ENCODE results near the gene RAB13.
A peak's percentile ranks its signal among the peaks of the same experiment; 100 is the strongest.
"Not testable (repeated sequence)": the region's sequence is repeated elsewhere in the genome, so short reads cannot be mapped to it uniquely, and the experiment has no call there.

Gene RAB13

GRCh38 chr1:153985941-153986761 lies at the start of gene RAB13:
TSS of gene RAB13 (minus strand) at chr1:153986339. CDS start at chr1:153986236, 103 bp downstream.
- peaks cover 6% of the 10 kb centered on the region for H3K79me2 ChIP-seq (ENCODE audit: low read length)
- H2AFZ ChIP-seq (ENCODE audit: low read length) = peak within 1 kb of the TSS; percentile 90

GRCh38 chr1:154033697-154034096 lies 47.6 kb upstream of the RAB13 start:
- not testable (repeated sequence) for H3K9me3 ChIP-seq (replicated peaks; ENCODE audit: insufficient read depth, low read length); H3K36me3 ChIP-seq (replicated peaks; ENCODE audit: insufficient read depth, low read length); H3K4me2 ChIP-seq (ENCODE audit: low read depth, low read length); H3K27ac ChIP-seq (ENCODE audit: low read length); H3K79me2 ChIP-seq (ENCODE audit: low read length); H2AFZ ChIP-seq (ENCODE audit: low read length); DNase-seq; H3K4me1 ChIP-seq (ENCODE audit: low read length); H3K4me3 ChIP-seq (ENCODE audit: low read length); H3K27me3 ChIP-seq (replicated peaks; ENCODE audit: insufficient read depth, low read length); H3F3A ChIP-seq (ENCODE audit: insufficient read depth, low read length); H3K9me2 ChIP-seq (replicated peaks; ENCODE audit: insufficient read depth, low read length); H3K9ac ChIP-seq (ENCODE audit: low read length); H4K20me1 ChIP-seq (ENCODE audit: insufficient read depth, low read length)

More at GRCh38 chr1:153985941-153986761, at the start of gene RAB13:
- Histone ChIP-seq H3K9me2 (replicated peaks; ENCODE audit: insufficient read depth, low read length) (no peaks in the 10 kb centered on the region), H4K20me1 (ENCODE audit: insufficient read depth, low read length) (no peaks in the 10 kb centered on the region), H3F3A (ENCODE audit: insufficient read depth, low read length) (peaks cover 12% of the 10 kb centered on the region), H3K4me3 (ENCODE audit: low read length) (peak within 1 kb of the TSS; percentile 48), H3K4me1 (ENCODE audit: low read length) (0 out of 2 replicates have a peak, but pooled peaks cover 2% of the 10 kb centered on the region), H3K27ac (ENCODE audit: low read length) (peak within 1 kb of the TSS; percentile 77), H3K9me3 (replicated peaks; ENCODE audit: insufficient read depth, low read length) (no peaks in the 10 kb centered on the region), H3K36me3 (replicated peaks; ENCODE audit: insufficient read depth, low read length) (no peaks in the 10 kb centered on the region; the same call in 1 of the 2 replicates), H3K4me2 (ENCODE audit: low read depth, low read length) (peak within 1 kb of the TSS; percentile 85), H3K9ac (ENCODE audit: low read length) (peak within 1 kb of the TSS; percentile 35; the same call in 1 of the 2 replicates), H3K27me3 (replicated peaks; ENCODE audit: insufficient read depth, low read length) (peaks cover 5% of the 10 kb centered on the region; the same call in 1 of the 2 replicates)
- TF ChIP-seq EZH2phosphoT487 (IDR thresholded peaks at IDR 0.05; ENCODE audit: low read length) = no peak
- no peak for TF ChIP-seq EZH2 (optimal IDR thresholded peaks at IDR 0.05; ENCODE audit: low read depth, low read length)
- no peak for TF ChIP-seq CTCF (IDR thresholded peaks at IDR 0.05; ENCODE audit: low read length)
- no peak for DNase-seq

- no peaks in the 10 kb centered on the region for H3F3A ChIP-seq (ENCODE audit: insufficient read depth, low read length)
- no peak for DNase-seq
- no peak overlapping the region for H3K4me2 ChIP-seq (ENCODE audit: low read depth, low read length)
- no peaks in the 10 kb centered on the region for H3K79me2 ChIP-seq (ENCODE audit: low read length)
- H3K9ac ChIP-seq (ENCODE audit: low read length) = no peak overlapping the region
- H3K9me3 ChIP-seq (replicated peaks; ENCODE audit: insufficient read depth, low read length) = no peaks in the 10 kb centered on the region
- H3K27ac ChIP-seq (ENCODE audit: low read length) = no peak overlapping the region
- no peaks in the 10 kb centered on the region for H3K4me1 ChIP-seq (ENCODE audit: low read length)
- no peak overlapping the region for H2AFZ ChIP-seq (ENCODE audit: low read length)
- H3K4me3 ChIP-seq (ENCODE audit: low read length) = no peak overlapping the region
- H4K20me1 ChIP-seq (ENCODE audit: insufficient read depth, low read length) = no peaks in the 10 kb centered on the region
- no peaks in the 10 kb centered on the region for H3K36me3 ChIP-seq (replicated peaks; ENCODE audit: insufficient read depth, low read length)
- H3K9me2 ChIP-seq (replicated peaks; ENCODE audit: insufficient read depth, low read length) = no peaks in the 10 kb centered on the region
- no peaks in the 10 kb centered on the region for H3K27me3 ChIP-seq (replicated peaks; ENCODE audit: insufficient read depth, low read length)
- TF ChIP-seq EZH2phosphoT487 (IDR thresholded peaks at IDR 0.05; ENCODE audit: low read length) (no peak), EZH2 (optimal IDR thresholded peaks at IDR 0.05; ENCODE audit: low read depth, low read length) (no peak), CTCF (IDR thresholded peaks at IDR 0.05; ENCODE audit: low read length) (no peak)
Measured at GRCh38 chr1:154019940-154020339, 33.8 kb upstream of the RAB13 start.

GRCh38 chr1:154019269-154019668 lies 33.1 kb upstream of the RAB13 start:
- Histone ChIP-seq H4K20me1 (ENCODE audit: insufficient read depth, low read length) (no peaks in the 10 kb centered on the region), H3K4me3 (ENCODE audit: low read length) (no peak overlapping the region), H3F3A (ENCODE audit: insufficient read depth, low read length) (no peaks in the 10 kb centered on the region), H3K9me3 (replicated peaks; ENCODE audit: insufficient read depth, low read length) (no peaks in the 10 kb centered on the region), H3K4me1 (ENCODE audit: low read length) (no peaks in the 10 kb centered on the region), H2AFZ (ENCODE audit: low read length) (no peak overlapping the region), H3K79me2 (ENCODE audit: low read length) (no peaks in the 10 kb centered on the region), H3K9me2 (replicated peaks; ENCODE audit: insufficient read depth, low read length) (no peaks in the 10 kb centered on the region), H3K36me3 (replicated peaks; ENCODE audit: insufficient read depth, low read length) (no peaks in the 10 kb centered on the region), H3K9ac (ENCODE audit: low read length) (no peak overlapping the region), H3K27me3 (replicated peaks; ENCODE audit: insufficient read depth, low read length) (no peaks in the 10 kb centered on the region), H3K4me2 (ENCODE audit: low read depth, low read length) (no peak overlapping the region), H3K27ac (ENCODE audit: low read length) (no peak overlapping the region)
- TF ChIP-seq CTCF (IDR thresholded peaks at IDR 0.05; ENCODE audit: low read length) = no peak
- no peak for TF ChIP-seq EZH2phosphoT487 (IDR thresholded peaks at IDR 0.05; ENCODE audit: low read length)
- no peak for TF ChIP-seq EZH2 (optimal IDR thresholded peaks at IDR 0.05; ENCODE audit: low read depth, low read length)
- no peak for DNase-seq
